NB4 (cell line): ENCODE measurements around the gene NELL1.

Source experiments
- DNase-seq: peaks from one replicate; pipeline ENCODE4 v3.0.0; 2010; ENCODE audit warnings: low read depth
- H3K4me3 ChIP-seq: one replicate; pipeline ENCODE4 v1.5.1; 2011; ENCODE audit warnings: mild to moderate bottlenecking, low read depth, low read length, moderate library complexity
- MYC ChIP-seq: IDR thresholded peaks from 2 replicates; pipeline ENCODE4 v1.6.1; 2011; ENCODE audit warnings: low read depth, low read length
- POLR2A ChIP-seq: IDR thresholded peaks from 2 replicates; pipeline ENCODE4 v1.6.1; 2011; ENCODE audit warnings: mild to moderate bottlenecking; ENCODE audit not compliant: insufficient read length; ENCODE audit errors: extremely low read depth
- TF ChIP-seq, protein P1 (sequence below): IDR thresholded peaks from one replicate; pipeline ENCODE4 v1.5.1; 2012; ENCODE audit warnings: low read depth, low read length
- TF ChIP-seq, protein P2 (sequence below): IDR thresholded peaks from 2 replicates; pipeline ENCODE4 v1.6.1; 2011; ENCODE audit warnings: low read depth, low read length

The NELL1 gene

DNA sequence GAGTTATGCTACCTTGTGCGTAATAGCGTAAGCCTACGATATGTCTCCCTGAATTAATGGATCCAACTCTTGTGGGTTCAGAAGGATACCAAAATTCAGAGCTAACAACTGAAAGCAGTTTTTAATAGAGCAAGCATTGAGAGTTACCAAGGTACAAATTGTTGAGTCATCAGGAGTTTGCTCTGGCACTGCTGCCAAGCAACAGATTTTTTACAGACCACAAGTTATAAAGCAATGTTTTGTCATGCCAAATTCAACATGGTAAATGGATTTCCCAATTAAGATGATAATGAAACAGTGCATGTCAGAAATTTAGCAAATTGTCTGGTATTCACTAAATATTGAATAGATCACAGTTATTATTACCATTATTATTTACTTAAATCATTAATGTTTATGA is 295.6 kb downstream of the NELL1 start:
- DNase-seq: no peak
- TF ChIP-seq, protein P1, sequence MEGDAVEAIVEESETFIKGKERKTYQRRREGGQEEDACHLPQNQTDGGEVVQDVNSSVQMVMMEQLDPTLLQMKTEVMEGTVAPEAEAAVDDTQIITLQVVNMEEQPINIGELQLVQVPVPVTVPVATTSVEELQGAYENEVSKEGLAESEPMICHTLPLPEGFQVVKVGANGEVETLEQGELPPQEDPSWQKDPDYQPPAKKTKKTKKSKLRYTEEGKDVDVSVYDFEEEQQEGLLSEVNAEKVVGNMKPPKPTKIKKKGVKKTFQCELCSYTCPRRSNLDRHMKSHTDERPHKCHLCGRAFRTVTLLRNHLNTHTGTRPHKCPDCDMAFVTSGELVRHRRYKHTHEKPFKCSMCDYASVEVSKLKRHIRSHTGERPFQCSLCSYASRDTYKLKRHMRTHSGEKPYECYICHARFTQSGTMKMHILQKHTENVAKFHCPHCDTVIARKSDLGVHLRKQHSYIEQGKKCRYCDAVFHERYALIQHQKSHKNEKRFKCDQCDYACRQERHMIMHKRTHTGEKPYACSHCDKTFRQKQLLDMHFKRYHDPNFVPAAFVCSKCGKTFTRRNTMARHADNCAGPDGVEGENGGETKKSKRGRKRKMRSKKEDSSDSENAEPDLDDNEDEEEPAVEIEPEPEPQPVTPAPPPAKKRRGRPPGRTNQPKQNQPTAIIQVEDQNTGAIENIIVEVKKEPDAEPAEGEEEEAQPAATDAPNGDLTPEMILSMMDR: no peak
- no peak for TF ChIP-seq MYC
- TF ChIP-seq, protein P2, sequence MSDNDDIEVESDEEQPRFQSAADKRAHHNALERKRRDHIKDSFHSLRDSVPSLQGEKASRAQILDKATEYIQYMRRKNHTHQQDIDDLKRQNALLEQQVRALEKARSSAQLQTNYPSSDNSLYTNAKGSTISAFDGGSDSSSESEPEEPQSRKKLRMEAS: no peak
- TF ChIP-seq POLR2A: no peak
- no peak overlapping the region for H3K4me3 ChIP-seq

DNA sequence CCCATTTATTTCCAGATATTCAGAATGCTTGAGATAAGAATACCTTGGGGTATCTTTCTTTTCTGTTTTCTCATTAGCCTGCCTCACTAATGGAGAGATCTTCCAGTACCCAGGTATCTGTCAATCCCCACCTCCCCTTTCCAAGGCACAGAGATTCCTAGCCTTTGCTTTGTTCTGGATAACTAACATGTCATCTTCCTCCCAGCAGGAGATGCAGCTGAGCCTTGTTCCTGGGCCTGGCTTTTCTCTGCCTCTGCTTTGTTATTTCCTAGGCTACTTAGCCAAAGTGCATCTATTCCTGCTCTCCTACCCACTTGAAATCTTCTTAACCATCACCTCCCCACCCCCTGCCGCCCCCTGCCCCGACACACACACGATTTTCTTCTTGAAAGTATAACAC is 297.1 kb downstream of the NELL1 start:
- no peak for DNase-seq
- no peak overlapping the region for H3K4me3 ChIP-seq
- TF ChIP-seq, protein P1: no peak
- TF ChIP-seq, protein P2: no peak
- TF ChIP-seq MYC (no peak), POLR2A (no peak)

DNA sequence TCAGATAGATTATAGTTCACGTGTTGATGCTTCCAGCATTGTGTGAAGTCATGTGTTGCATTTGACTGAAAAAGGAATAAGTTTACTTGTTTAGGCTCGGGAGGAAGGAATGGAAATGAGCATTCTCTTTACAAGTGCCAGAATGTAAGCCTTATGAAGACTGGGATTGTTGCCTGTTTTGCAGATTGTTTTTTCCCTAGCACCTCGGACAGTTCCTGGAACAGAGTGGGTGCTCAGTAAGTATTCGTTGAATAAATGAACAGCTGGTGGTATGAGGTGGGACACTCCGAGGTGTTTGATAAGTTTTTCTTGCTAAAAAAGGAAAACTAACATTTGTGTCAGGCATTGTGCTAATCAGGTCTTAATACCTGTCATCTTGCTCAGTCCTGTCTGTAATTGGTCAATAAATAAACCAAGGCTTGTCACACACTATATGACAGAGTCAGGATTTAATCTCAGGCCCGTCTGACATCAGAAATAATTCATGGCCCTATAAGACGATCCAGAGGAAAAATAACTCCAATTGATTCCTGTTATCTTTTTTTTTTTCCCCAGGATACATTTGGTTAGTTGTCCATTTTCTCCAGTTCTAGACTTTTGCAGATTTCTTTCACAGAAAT is 304.7 kb downstream of the NELL1 start:
- TF ChIP-seq, protein P1: no peak
- no peak for TF ChIP-seq POLR2A
- TF ChIP-seq, protein P2: no peak
- no peak for TF ChIP-seq MYC
- H3K4me3 ChIP-seq: no peak overlapping the region
- no peak for DNase-seq

DNA sequence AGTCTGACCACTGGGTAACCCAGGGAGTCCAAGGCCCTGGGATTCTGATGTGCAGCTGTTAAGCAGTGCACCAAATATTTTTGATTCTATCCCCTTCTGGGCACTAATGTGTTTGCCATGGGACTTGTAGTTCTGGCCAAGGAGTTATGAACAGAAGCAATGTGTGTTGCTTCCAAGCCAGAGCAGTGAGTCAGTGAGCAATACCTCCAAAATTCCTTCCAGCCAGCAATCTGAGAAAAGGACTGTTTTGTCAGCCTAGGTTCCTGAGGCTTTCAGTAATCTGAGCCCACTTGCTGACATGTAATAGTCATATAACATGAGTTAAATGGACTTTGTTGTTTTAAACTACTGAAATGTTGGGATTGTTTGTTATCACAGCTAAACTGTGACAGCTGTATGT is 311.4 kb downstream of the NELL1 start:
- TF ChIP-seq, protein P1: no peak
- TF ChIP-seq, protein P2: no peak
- TF ChIP-seq POLR2A (no peak), MYC (no peak)

DNA sequence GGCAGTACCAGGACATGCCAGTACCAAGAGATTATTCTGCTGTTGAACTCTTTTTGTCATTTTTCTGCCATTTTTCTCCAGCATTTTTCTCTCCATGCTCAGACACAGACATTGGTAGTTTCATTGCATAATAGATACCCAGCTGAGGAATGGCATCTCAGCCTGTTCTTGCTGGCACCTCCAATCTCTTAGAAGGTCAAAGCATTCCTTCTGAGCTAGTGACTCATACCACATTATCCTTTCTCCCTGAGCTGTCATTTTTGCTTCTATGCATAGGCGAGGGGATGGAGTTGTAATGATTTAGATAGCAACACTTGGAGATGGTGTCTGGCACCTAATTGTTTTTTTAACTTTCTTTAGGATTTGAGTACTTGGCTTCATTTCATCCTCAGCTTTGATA is 321.1 kb downstream of the NELL1 start:
- DNase-seq: no peak
- TF ChIP-seq POLR2A (no peak), MYC (no peak)
- TF ChIP-seq, protein P2: no peak
- TF ChIP-seq, protein P1: no peak
- H3K4me3 ChIP-seq: no peak overlapping the region

More for the DNA sequence above, 311.4 kb downstream of the NELL1 start:
- H3K4me3 ChIP-seq: no peak overlapping the region
- no peak for DNase-seq
